Measurements from ENCODE around the gene C12orf60.
A peak's percentile ranks its signal among the peaks of the same experiment; 100 is the strongest.

The C12orf60 gene

DNA sequence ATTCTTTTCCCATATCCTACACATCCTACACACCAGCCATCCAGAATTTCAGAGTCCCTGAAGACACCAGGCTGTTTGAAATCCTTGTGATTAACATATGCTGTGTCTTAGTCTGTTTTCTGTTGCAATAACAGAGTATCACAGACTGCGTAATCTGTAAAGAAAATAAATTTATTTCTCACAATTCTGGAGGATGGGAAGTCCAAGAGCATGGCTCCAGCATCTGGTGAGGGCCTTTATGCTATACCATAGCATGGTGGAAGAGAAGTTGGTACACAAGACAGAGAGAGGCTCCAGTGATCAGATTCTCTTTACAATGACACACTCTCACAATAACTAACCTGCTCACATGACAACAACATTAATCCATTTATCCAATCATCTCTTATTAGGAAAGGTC is 35.8 kb downstream of the C12orf60 start:
- no peak for DNase-seq

- no peak for DNase-seq
These were observed 37.1 kb downstream of the C12orf60 start for GRCh38 chr12:14840616-14841015.

DNA sequence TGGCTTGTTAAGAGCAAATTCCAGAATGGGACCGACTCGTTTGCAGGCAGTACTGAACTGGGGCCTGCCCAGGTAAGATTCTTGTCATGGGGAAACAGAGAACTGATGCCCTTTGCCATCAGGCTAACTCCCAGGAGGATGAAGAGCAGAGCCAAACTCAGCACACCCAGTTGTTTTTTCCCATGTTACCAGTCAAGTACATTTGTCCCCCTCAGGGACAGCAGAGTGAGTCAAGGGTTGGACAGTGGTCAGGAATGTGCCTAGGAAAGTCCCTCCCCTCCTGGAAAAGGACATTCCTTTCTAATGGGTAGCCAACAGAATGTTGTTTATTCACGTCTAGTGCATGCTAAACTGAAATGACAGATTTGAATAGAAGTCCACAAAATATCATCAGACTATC is 38.3 kb downstream of the C12orf60 start:
- no peak for DNase-seq

DNA sequence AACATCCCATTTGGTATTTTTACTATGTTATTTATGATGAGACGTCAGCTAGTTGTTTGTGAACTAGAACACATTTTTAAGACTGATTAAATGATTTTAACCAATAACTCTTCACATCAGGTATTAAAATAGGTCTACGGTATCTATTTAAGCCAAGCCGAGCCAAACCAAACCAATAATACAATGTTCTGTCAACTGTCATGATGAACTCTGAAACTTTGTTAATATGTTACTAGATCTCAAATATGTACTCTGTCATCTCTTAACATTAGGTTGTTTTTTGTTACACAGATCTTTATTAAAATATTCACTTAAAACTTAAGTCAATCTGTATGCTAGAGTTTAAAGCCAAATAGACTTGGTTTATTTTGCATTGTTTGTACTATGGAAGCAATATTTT is 38.8 kb downstream of the C12orf60 start:
- DNase-seq = no peak

GRCh38 chr12:14843425-14843887 is 40.0 kb downstream of the C12orf60 start, which contains the start of gene ART4:
ART4 (minus strand) TSS chr12:14843526; CDS start chr12:14843113, 413 bp downstream.
- DNase-seq = no peak

GRCh38 chr12:14844401-14844800 is 40.9 kb downstream of the C12orf60 start:
- DNase-seq = no peak

DNA sequence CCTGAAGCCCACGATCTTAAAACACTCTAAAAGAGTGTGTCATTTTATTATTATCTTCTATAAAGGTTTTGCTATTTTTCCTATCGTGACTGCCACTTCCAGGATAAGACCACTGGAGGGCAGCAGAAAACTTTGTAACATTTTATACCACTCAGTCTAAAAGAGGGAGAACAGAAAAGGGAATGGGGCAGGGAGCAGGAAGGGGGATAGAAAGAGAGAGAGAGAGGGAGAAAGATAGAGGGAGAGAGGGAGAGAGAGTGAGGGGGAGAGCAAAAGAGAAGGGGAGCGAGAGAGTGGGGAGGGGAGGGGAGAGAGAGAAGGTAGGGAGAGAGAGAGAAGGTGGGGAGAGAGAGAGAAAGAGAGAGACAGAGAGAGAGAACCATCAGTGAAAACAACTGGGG is 41.9 kb downstream of the C12orf60 start:
- peak; percentile 52 for DNase-seq

DNA sequence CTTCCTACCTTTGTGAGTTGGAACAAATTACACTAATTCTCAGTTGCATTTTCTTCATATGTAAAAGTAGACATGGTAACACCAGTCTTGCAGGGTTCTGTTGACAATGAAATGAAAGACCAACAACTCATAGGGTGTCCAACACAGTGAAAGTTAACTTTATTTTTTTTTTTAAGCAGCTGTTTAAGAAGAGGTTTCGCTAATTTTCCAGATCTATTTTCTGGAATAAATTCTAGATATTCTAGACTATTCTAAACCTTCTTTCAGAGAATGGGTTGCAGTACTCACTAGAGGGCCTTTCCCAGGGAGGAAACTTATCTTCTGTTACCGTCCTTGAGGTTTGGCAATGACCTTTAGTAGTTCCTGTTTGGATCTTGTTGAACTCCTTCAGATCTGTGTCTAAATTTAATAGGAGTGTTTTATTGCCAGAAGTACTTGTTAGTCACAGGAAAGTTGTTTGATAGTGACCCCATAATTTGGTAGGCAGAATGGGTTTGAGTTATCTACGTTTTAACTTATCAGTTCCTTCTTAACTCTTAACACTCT is 42.6 kb downstream of the C12orf60 start:
- DNase-seq = peak; percentile 25

DNA sequence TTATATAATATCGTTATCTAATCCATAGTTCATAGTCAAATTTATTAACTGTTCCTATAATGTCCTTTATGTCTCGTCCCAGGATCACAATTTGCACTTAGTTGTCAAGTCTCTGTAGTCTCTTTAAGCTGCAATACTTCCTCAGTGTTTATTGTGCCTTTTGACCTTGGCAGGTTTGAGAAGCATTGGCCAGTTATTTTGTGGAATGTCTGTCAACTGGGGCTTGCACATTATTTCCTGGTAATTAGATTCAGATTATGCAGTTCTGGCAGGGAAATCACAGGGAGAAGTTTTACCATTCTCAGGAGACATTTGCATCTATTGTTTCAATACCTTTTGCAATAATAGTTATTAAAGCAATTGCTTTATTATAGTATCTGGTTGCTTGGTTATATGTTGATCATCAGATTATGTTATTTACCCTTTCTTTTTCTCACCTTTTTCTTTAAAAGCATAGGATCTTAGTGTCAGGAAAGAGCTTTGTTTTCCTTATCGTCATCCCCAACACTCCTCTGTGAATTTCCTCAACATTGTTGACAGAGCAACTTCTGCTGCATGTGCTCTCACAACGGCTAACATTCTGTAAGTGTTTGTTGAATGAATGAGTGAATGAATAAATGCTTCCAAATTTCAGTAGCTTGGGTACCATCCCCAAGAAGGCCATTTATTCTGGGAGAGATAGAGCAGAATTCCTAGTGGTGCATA is 43.6 kb downstream of the C12orf60 start:
- no peak for DNase-seq

GRCh38 chr12:14849661-14850060 is 46.2 kb downstream of the C12orf60 start:
- DNase-seq = no peak

DNA sequence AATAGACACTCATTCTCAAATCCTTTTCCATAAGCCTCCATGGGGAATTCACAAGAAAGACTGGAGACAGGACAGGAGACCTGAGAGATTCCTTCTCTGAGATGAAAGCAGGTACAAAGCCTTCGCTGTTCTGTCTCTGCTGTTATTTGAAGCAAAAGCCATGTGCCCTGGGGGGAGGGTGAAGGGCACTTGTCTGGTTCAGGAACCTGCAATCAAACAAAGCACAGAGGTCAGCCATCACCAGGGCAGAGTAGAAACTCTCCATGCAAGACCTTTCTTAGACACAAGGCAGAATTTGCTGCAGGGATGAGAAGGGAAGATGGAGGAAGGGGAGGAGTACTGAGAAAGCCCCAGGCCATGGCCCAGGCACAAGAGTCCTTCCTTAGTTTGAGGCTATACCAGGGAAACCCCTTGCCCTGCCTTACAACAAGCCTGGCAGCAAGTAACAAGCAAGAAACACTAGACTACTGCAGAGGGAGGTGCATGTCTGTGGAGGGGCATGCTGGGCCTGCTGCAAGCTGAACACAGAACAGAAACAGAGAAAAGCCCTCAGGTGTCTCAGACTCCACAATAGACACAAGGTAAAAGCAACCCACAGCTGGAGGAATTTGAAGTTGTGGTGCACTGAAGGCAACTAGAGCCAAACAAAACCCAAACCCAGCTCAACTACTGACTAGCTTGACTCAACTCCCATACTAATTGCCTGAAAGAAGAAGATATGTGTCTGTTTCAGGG is 47.6 kb downstream of the C12orf60 start:
- DNase-seq = no peak

DNA sequence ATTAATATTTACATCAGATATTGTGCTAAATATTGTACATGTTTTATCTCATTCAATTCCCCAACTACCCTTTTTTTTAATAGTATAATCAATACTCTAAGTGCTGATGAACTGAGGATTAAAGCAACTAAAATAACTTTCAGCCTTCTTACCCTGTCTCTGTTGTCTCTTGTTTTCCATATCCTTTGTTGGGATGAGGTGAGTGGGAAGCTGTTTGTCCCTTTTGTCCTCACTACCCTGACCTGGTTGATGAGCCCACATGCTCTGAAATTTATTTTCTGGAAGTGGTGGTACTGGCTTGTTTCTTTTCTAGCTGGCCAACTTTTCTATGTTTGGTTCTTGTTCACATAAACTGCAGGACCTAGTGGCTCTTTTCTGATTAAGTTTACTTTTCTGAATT is 49.4 kb downstream of the C12orf60 start:
- no peak for DNase-seq

GRCh38 chr12:14853961-14854360 is 50.5 kb downstream of the C12orf60 start:
- no peak for DNase-seq

GRCh38 chr12:14854586-14855183 is 51.2 kb downstream of the C12orf60 start:
- DNase-seq = peak; percentile 58

- DNase-seq = no peak
These were observed 55.0 kb downstream of the C12orf60 start for GRCh38 chr12:14858513-14858912.

GRCh38 chr12:14860490-14860889 is 57.0 kb downstream of the C12orf60 start:
- no peak for DNase-seq

DNA sequence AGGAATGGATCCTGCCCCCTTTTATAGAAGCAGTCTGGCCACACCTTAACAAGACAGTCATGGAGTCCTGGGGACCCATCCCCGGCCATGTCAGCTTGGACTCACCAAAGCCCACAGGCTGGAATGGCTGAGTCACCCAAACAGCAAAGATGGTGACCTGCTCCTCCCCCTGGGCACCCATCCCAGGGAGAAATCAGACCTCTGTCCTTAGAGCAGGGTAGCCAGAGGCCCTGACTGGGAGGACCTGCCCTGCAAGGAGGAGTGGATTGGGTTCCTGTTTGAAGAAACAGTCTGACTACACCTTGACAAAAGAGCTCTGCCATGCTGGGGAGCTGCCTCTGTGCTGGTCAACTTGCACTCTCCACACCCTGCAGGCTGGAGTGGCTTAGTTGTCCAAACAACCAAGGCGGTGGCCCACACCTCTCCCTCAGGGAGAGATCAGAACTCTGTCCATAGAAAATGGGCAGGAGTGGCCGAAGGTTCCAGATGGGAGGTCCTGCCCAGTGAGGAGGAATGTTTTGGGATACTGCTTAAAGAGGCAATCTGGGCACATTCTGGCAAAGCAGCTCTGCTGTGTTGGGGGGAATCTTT is 65.5 kb downstream of the C12orf60 start:
- no peak for DNase-seq

- DNase-seq = no peak
These were observed 67.8 kb downstream of the C12orf60 start for GRCh38 chr12:14871247-14871646.

DNA sequence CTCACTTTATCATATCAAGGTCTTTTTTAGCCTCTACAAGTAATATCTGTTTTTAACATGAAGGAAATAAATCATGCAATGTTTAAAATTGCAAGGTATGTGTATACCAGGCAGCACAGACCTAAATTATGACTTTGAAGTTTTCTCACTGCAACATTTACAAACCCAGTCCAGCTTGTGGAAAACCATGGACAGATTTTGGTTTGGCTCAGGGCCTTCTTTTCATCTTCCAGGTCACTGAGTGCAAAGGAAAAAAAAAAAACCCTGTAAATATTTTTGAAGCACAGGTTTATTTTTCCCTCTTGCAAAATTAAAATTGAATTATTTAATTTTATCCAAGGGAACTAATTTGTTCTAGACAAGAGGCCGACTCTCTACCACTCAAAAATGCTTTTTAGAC is 68.4 kb downstream of the C12orf60 start:
- no peak for DNase-seq

DNA sequence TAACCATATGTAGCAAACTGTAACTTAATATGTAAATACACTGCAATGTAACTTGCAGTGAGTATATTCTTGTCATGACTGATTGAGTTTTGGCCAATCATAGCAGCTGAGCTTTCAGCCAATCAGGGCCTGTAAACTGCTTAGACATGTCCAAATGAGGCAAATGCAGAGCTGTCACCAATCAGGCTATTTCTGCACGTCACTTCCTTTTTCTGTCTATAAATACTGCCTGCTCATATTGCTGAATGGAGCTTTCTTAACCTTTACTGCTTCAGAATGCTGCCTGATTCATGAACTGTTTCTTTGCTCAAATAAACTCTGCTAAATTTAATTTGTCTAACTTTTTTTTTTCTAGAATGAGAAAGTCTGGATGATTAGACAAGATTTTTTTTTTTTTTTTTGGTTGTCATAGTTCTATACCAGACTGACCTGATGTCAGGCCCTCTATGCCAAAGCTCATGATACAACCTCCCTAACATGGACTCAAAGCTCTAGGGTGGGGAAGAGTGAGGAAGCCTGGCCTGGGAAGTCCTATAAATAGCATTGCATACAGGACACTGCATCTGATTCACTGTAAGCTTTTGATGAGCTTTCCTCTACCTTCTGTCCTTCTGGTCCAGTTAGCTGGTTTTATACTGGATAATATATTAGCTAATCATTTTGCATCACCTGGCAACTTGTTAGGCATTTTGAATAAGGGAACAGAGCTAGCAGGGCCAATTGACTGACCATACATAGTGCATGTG is 70.1 kb downstream of the C12orf60 start:
- DNase-seq = peak; percentile 71

Measured in MV-4-11 (cell line).